ENCODE measurements around the gene GAL3ST2.
A peak's percentile ranks its signal among the peaks of the same experiment; 100 is the strongest.

Gene GAL3ST2

GRCh38 chr2:241768850-241769249 is 7.8 kb upstream of the GAL3ST2 start:
- no peaks in the 10 kb centered on the region for H3K9me3 Mint-ChIP-seq

DNA sequence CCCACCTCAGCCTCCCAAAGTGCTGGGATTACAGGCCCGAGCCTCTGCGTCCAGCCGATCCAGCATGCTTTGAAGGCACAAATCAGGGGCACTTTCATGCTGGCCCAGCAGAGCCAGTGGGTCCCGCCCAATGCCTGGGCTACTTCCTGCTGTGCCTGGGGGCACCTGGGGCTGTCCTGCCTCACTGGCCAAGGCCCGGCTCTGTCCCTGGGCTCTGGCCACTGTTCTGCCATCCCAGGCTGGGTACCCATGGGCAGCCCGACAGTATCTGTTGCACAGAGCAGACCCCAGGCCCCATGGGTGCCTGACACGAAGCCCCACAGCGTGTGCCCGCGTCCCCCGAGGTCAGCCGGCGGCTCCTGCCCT is 6.8 kb upstream of the GAL3ST2 start:
- no peak for DNase-seq (ENCODE audit: low spot score)
- H3K4me3 Mint-ChIP-seq: no peak overlapping the region
- peaks cover 5% of the 10 kb centered on the region for H3K4me1 Mint-ChIP-seq (ENCODE audit: low read depth)
- H3K27ac Mint-ChIP-seq: no peak overlapping the region
- no peaks in the 10 kb centered on the region for H3K36me3 Mint-ChIP-seq (ENCODE audit: low read depth)
- H3K27me3 Mint-ChIP-seq (ENCODE audit: low read depth): no peaks in the 10 kb centered on the region
- H3K9me3 Mint-ChIP-seq: no peaks in the 10 kb centered on the region

More at GRCh38 chr2:241768850-241769249, 7.8 kb upstream of the GAL3ST2 start:
- peaks cover 5% of the 10 kb centered on the region for H3K4me1 Mint-ChIP-seq (ENCODE audit: low read depth)
- no peak overlapping the region for H3K4me3 Mint-ChIP-seq
- H3K27ac Mint-ChIP-seq: no peak overlapping the region
- no peaks in the 10 kb centered on the region for H3K27me3 Mint-ChIP-seq (ENCODE audit: low read depth)
- H3K36me3 Mint-ChIP-seq (ENCODE audit: low read depth): no peaks in the 10 kb centered on the region
- DNase-seq (ENCODE audit: low spot score): no peak

DNA sequence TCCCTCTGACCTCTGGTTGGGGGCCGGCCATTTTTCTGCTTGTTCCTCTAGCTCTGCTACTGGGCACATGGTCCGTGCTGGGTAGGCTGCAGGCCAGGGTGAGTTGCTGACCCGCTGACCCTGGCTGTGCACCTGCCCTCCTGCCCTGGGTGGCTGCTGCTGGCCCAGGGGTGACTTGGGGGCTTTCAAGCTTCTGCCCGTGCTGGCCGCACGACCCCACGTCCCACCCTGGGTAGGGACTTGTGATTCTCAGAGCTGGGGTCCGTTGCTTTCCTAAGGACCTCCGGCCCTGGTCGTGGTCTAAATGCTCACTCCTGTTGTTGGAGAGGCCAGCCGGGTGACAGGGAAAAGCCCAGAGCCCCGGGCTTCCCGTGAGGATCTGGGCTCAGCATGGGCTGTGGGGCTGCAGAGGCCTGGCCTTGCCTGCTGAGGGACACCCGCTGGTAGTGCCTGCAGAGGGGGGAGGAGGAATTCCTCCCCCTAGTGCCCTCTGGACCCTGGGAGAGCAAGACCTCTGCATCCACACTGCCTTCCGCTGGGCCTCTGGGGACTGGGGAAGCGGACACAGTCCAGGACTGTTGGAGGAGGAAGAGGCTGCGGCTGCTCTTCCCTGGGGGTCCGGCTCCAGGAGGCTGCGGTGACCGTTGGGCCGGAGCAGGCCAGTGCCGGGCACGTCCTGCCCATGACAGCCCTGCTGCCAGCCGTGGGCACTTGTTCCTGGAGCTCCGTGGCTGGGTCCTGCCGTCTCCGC is 6.3 kb upstream of the GAL3ST2 start:
- no peaks in the 10 kb centered on the region for H3K27me3 Mint-ChIP-seq (ENCODE audit: low read depth)
- H3K36me3 Mint-ChIP-seq (ENCODE audit: low read depth): no peaks in the 10 kb centered on the region
- DNase-seq (ENCODE audit: low spot score): no peak
- peaks cover 5% of the 10 kb centered on the region for H3K4me1 Mint-ChIP-seq (ENCODE audit: low read depth)
- H3K9me3 Mint-ChIP-seq: no peaks in the 10 kb centered on the region
- H3K4me3 Mint-ChIP-seq: no peak overlapping the region
- no peak overlapping the region for H3K27ac Mint-ChIP-seq

GRCh38 chr2:241770936-241771285 is 5.7 kb upstream of the GAL3ST2 start:
- Mint-ChIP-seq H3K27me3 (ENCODE audit: low read depth) (no peaks in the 10 kb centered on the region), H3K4me1 (ENCODE audit: low read depth) (peaks cover 5% of the 10 kb centered on the region), H3K9me3 (no peaks in the 10 kb centered on the region), H3K27ac (no peak overlapping the region), H3K4me3 (no peak overlapping the region), H3K36me3 (ENCODE audit: low read depth) (no peaks in the 10 kb centered on the region)
- DNase-seq (ENCODE audit: low spot score): no peak

- Mint-ChIP-seq H3K36me3 (ENCODE audit: low read depth) (no peaks in the 10 kb centered on the region), H3K27ac (no peak overlapping the region), H3K27me3 (ENCODE audit: low read depth) (no peaks in the 10 kb centered on the region), H3K9me3 (no peaks in the 10 kb centered on the region), H3K4me3 (no peak overlapping the region), H3K4me1 (ENCODE audit: low read depth) (peaks cover 5% of the 10 kb centered on the region)
- DNase-seq (ENCODE audit: low spot score): no peak
Observed at GRCh38 chr2:241771286-241772062, 5.1 kb upstream of the GAL3ST2 start.

- H3K27ac Mint-ChIP-seq: peak overlapping the region; percentile 13
- peaks cover 5% of the 10 kb centered on the region for H3K4me1 Mint-ChIP-seq (ENCODE audit: low read depth)
- no peaks in the 10 kb centered on the region for H3K9me3 Mint-ChIP-seq
- no peaks in the 10 kb centered on the region for H3K36me3 Mint-ChIP-seq (ENCODE audit: low read depth)
- no peak for DNase-seq (ENCODE audit: low spot score)
- no peak overlapping the region for H3K4me3 Mint-ChIP-seq
- no peaks in the 10 kb centered on the region for H3K27me3 Mint-ChIP-seq (ENCODE audit: low read depth)
Observed at GRCh38 chr2:241772063-241772499, 4.5 kb upstream of the GAL3ST2 start.

DNA sequence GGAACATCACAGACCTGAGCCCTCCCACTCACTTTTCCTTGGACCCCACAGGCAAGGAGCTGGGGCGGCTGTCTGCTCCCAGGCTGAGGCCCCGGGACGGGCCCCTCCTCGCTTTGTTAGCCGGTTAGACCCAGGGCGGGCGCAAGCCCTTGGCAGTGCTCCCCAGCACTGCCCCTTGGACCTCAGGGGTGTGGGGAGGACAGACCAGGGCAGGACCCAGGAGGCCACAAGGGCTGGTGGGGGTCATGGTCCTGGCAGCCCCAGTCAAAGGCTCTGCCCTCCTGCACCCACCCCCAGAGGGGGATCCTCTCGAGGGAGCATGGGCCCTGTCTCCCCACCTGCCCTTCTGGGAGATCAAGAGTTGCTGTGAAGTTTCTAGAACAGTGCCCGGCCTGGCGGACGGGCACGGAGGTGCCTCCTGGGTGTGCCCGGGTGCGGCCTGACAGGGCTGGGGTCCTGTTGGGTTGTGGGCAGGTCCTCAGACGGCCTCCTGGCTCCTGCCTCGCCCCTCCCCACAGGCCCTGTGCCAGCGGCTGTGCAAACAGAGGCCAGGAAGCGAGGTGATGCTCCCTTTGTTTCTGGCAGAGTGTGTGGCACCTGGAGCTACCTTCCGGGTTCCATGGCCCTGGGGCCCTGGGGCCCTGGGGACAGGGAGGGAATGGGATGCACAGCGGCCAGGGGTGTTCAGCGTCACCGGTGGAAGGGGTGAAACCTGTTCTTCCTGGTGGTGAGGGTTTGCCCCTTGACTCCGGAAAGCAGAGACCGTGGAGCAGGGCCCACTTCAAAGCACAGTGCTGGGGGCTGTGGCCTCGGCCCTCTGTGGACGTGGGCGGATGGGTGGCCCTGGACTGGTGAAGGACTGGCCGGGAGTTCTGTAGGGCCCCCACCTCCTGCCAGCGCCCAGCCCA is 2.9 kb upstream of the GAL3ST2 start:
- Mint-ChIP-seq H3K27me3 (ENCODE audit: low read depth) (no peaks in the 10 kb centered on the region), H3K4me1 (ENCODE audit: low read depth) (peaks cover 5% of the 10 kb centered on the region), H3K4me3 (no peak overlapping the region), H3K36me3 (ENCODE audit: low read depth) (no peaks in the 10 kb centered on the region), H3K27ac (no peak overlapping the region), H3K9me3 (no peaks in the 10 kb centered on the region)
- no peak for DNase-seq (ENCODE audit: low spot score)

DNA sequence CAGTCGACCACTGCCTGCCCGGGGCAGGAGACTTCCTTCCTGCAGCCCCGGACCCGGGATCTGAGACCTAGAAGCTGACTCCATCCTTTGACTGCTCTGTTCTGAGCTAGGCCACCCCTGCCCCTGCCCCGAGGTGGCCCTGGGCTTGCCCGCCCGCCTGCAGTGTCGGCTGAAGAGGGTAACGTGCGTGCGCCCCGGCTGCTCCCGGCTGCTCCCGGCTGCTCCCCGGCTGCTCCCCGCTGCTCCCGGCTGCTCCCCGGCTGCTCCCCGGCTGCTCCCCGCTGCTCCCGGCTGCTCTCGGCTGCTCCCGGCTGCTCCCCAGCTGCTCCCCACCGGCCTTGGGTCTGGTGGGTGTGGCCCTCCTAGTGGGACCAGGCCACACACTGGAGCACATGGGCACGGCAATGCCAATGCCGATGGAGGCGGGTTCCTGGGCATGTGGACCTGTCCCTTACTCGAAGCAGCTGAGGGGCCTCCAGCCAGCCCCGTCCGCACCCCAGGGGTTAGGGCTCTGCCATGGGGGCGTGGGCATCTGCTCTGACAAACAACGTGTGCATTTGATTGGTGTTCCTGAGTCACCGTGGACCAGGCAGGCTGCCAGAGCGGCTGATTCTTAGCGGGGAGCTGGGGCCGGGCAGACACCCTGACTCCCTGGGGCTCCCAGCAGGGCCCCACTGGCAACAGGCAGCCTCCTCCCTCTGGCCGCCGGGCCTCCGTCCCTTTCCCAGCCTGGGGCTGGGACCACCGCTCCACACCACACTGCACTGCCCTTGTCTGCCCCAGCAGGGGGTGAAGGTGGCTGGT is 2.0 kb upstream of the GAL3ST2 start:
- H3K27me3 Mint-ChIP-seq (ENCODE audit: low read depth): no peaks in the 10 kb centered on the region
- H3K4me1 Mint-ChIP-seq (ENCODE audit: low read depth): peaks cover 5% of the 10 kb centered on the region
- no peak overlapping the region for H3K4me3 Mint-ChIP-seq
- H3K27ac Mint-ChIP-seq: no peak overlapping the region
- DNase-seq (ENCODE audit: low spot score): no peak
- H3K9me3 Mint-ChIP-seq: no peaks in the 10 kb centered on the region
- no peaks in the 10 kb centered on the region for H3K36me3 Mint-ChIP-seq (ENCODE audit: low read depth)

GRCh38 chr2:241775223-241776177 is 1.1 kb upstream of the GAL3ST2 start:
- Mint-ChIP-seq H3K27me3 (ENCODE audit: low read depth) (no peaks in the 10 kb centered on the region), H3K36me3 (ENCODE audit: low read depth) (no peaks in the 10 kb centered on the region), H3K4me1 (ENCODE audit: low read depth) (peaks cover 5% of the 10 kb centered on the region)

GRCh38 chr2:241777170-241777685 is 606 bp downstream of the GAL3ST2 start:
- H3K36me3 Mint-ChIP-seq (ENCODE audit: low read depth): no peaks in the 10 kb centered on the region
- H3K9me3 Mint-ChIP-seq: peaks cover 11% of the 10 kb centered on the region
- H3K4me1 Mint-ChIP-seq (ENCODE audit: low read depth): peaks cover under 1% of the 10 kb centered on the region
- no peak overlapping the region for H3K27ac Mint-ChIP-seq
- no peaks in the 10 kb centered on the region for H3K27me3 Mint-ChIP-seq (ENCODE audit: low read depth)
- no peak for DNase-seq (ENCODE audit: low spot score)
- no peak overlapping the region for H3K4me3 Mint-ChIP-seq

More at GRCh38 chr2:241775223-241776177, 1.1 kb upstream of the GAL3ST2 start:
- no peak for DNase-seq (ENCODE audit: low spot score)
- H3K9me3 Mint-ChIP-seq: peaks cover 2% of the 10 kb centered on the region
- no peak overlapping the region for H3K4me3 Mint-ChIP-seq
- no peak overlapping the region for H3K27ac Mint-ChIP-seq

DNA sequence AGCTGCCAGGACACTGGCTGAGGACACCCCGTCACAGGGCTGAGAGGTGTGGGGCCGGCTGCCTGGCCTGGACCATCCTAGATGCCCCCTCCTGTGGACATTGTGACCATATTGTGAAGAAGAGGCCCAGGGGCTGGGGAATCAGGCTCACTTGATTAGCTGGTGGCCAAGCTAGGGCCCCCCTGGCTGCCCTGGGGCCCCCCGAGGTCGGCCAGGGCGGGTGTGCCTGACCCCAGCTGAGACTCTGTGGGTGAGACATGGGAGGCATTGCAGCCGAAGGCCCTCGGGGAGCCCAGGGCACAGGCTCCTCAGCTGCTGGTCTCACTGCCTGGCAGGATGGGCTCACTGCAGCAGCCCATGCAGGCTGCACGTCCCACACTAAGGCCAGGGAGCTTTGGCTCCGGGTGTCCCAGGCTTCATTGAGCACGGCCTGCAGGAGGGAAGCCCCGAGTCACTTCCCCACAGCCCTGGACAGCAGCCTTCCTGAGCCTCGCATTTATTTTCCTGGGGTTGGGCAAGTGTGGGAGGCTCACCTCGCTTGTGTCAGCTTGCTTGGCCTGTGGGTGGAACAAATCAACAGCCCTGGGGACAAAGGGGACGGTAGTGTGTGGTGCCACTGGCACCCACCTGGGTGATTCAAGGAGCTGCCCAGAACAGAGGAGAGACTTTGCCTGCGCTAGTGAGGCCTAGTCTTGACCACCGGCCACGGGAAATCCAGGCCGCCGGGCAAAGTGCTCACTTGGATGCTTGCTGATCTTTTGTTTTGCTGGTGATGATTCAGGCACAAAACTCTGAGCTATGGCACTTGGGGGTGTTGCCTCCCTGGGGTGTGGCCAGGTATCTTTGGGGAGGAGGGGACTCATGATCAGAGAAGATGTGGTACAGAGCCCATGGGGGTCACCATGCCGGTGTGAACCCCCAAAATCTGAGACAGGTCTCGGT is 1.3 kb downstream of the GAL3ST2 start:
- no peak overlapping the region for H3K27ac Mint-ChIP-seq
- DNase-seq (ENCODE audit: low spot score): no peak
- H3K4me1 Mint-ChIP-seq (ENCODE audit: low read depth): no peaks in the 10 kb centered on the region
- peaks cover 11% of the 10 kb centered on the region for H3K9me3 Mint-ChIP-seq
- no peak overlapping the region for H3K4me3 Mint-ChIP-seq
- no peaks in the 10 kb centered on the region for H3K36me3 Mint-ChIP-seq (ENCODE audit: low read depth)
- H3K27me3 Mint-ChIP-seq (ENCODE audit: low read depth): no peaks in the 10 kb centered on the region

Measured in T-helper 2 cell treated with Interferon-gamma antibody and Interleukin-4, amounts not matched to agents 5 μg/mL and 100 μg/mL, for 36 hours (primary cell).